HUDEP-2 (cell line): ENCODE data around the gene GPC5.
"Not testable (repeated sequence)": the region's sequence is repeated elsewhere in the genome, so short reads cannot be mapped to it uniquely, and the experiment has no call there.

Experiments used
- DNase-seq, 76 experiments: peaks; one replicate each; lab custom pipeline; 2025; ENCODE audit not compliant: unreplicated experiment in 76 of 76; lab: John Stamatoyannopoulos, UW

GPC5 gene

DNA sequence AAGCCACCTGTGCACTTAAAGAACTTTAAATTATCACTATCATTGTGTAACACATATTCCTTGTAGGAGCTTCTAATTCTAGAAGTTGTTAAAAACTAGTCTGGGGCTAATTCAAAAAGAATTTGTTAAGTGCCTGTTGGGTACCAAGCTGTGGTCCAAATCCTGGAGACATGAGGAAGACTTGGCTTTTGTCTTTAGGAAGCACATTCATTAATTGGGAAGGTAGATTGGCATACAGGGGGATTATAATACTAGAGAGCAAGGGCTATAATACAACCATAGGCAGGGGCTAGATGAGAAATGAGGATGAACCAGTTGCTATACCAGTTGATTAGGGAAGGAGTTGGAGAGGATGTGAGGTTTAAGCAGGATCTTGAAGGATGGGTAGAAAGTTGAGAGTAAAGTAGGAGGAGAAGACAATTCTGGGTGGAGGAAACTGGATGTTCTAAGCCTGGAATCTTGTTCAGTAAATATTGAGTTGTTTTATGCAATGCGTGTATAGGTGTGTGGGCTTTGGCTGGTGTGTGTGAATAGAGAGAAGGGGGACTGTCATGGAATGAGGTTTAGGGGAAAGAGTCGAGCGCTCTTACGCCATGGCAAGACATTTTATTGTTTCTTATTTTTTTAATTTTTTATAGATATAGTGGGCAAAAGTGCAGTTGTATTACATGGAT, 350.1 kb downstream of the GPC5 start:
- no peak for DNase-seq

GRCh38 chr13:91758724-91759123, 360.3 kb downstream of the GPC5 start:
- DNase-seq: no peak

- DNase-seq: no peak
Observed at GRCh38 chr13:91762957-91763356, 364.5 kb downstream of the GPC5 start.

GRCh38 chr13:91764527-91764926, 366.1 kb downstream of the GPC5 start:
- no peak for DNase-seq

DNA sequence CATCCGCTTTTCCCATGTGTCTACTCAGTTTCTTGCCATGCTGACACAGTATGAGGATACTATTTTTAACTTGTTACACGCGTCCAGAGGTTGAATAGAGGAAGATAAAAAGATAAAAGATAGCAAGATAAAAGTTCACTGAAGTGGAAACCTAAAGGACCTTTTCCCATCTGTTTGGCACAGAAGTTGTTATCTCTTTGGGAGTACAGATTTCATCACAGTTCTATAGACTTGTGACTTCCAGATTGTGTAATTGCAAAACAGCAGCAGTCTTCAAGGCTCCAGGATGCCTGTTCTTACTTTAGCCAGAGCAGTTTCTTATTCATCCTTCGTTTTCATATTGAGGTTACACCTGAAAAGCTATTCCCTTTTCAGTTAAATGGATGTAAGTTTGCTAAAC, 369.2 kb downstream of the GPC5 start:
- no peak for DNase-seq

GRCh38 chr13:91768746-91769145, 370.3 kb downstream of the GPC5 start:
- DNase-seq: no peak

DNA sequence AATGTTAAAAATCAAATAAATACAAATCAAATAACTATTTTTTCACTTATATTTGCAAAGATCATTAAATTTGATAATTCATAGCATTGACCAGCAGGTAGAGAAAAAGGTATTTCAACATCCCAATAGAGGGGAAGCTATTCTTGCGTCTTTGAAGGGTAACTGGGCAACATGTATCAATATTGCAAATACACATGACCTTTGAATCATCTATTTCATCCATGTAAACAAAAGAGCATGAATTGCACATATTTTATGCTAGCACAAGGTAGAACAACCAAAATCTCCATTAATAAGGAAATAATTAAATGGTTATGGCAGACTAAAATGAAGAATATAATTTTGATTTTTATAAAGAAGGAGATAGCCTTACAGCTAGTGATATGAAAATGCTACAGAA, 372.8 kb downstream of the GPC5 start:
- no peak for DNase-seq

GRCh38 chr13:91773591-91774227, 375.3 kb downstream of the GPC5 start:
- DNase-seq: no peak

DNA sequence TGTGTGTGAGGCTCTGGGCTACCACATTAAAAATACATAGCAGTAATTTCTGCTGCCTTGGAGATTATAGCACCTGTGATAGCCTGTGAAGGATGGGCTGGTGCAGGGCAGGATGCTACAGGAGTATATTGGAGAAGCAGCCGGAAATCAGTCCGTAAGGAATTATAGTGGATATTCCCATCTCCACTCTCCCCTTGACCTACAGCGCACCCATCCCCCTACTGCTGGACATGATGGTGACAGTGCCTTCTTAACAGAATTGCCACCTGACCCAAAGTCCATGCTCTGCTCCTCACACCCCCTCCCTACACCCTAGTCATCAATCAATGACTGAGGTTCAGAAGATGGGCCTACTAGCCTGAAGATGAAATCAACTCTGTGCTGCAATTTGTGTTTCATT, 376.0 kb downstream of the GPC5 start:
- no peak for DNase-seq

DNA sequence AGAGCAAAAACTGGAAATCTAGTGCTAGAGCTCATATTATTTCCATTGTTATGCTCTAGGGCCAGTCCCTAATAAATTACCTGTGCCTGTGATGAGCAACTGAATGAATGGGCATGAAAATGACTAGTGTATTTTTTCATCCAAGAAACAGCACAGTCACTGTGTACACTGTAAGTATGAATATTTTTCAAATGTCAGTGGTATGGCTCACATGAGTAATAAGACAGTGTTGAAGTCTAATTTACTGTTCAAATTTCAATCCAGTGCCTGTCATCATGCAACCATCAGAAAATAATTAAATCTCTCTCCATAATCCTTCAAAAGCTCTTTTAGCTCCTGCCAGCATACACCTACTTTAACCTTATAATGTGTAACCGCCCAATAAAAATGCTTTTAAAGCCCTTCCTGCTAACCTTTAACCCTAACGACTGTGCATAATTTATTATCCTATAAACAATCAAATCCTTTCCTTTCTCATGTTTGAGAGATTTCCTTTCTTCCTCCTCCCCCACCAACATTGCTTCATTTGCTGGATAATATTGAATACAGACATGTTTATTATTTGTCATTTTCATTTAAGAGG, 378.3 kb downstream of the GPC5 start:
- no peak for DNase-seq

DNA sequence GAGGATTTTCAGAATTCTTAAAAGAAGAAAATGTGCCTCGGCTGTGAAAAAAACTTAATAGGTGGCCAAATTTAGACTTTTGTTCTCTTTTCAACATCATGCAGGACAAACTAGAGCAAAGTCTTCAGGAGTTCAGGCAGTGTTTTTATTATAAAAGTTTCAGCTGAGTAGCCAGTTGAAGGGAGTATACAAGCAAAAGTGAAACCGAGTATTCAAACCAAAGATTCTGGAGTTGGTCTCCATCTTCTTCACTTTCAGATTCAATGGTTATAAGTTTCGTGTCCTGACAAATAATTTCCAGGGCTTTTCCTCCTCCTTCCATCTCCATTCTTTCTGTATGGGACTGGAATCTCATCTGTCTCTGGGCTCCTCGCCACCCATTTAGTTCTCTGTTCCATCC, 379.7 kb downstream of the GPC5 start:
- no peak for DNase-seq

GRCh38 chr13:91781982-91782691, 383.7 kb downstream of the GPC5 start:
- peak in 8 of 76 experiments; percentile 1 to 11 (median 4) for DNase-seq

DNA sequence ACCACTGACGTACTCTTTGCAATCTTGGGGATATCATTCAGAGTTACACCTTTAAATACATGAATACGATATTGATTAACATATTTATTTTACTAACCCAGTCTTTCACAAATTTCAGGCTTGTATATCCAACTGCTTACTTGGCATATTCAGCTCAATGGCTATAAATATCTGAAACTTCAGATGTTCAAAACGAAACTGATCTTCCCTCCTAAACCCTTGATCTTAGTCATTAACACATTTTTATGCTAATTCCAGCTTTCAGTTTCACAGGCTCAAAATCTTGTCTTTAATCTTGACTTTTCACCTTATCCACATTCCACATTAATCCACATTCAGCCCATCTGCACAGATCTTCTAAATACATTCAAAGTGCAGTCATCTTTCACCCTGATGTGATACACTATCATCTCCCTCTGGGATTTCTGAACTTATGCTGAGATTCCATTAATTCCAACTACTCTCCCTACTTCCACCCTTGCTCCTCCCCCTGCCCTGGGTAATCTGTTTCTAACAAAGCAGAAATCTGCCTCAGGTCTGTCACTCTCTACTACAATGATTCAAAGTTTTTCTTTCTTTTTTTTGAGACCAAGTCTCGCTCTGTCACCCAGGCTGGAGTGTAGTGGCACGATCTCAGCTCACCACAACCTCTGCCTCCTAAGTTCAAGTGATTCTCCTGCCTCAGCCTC, 387.2 kb downstream of the GPC5 start:
- no peak for DNase-seq

DNA sequence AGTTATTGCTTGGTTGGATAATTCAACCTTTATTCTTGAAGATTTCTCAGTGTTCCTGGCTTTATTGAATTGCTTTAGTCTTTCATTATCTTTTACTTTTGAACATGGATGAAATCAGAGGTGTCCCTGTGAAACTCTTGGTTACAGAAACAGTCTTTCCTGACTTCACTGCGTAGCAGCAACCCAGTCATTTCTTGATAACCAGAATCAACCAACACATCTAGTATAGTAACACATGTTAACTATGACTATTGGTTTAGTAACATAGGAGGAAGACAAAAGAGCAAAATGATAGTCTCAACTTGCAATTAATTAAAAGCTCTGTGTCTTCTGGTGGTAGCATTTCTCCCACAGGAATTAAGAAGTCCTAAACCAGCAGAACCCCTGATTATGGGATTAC, 393.6 kb downstream of the GPC5 start:
- no peak for DNase-seq

GRCh38 chr13:91797567-91797966, 399.1 kb downstream of the GPC5 start:
- no peak for DNase-seq

DNA sequence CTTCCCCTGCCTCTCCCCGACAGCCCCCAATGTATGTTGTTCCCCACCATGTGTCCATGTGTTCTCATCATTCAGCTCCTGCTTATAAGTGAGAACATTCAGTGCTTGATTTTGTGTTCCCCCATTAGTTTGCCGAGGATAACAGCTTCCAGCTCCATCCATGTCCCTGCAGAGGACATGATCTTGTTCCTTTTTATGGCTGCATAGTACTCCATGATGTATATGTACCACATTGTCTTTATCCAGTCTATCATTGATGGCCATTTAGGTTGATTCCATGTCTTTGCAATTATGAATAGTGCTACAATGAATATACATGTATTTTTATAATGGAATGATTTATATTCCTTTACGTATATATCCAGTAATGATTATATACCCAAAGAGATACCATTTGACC, 399.9 kb downstream of the GPC5 start:
- not testable (repeated sequence) for DNase-seq

- not testable (repeated sequence) for DNase-seq
Observed at GRCh38 chr13:91801772-91802171, 403.4 kb downstream of the GPC5 start.

GRCh38 chr13:91802957-91803356, 404.5 kb downstream of the GPC5 start:
- no peak for DNase-seq

DNA sequence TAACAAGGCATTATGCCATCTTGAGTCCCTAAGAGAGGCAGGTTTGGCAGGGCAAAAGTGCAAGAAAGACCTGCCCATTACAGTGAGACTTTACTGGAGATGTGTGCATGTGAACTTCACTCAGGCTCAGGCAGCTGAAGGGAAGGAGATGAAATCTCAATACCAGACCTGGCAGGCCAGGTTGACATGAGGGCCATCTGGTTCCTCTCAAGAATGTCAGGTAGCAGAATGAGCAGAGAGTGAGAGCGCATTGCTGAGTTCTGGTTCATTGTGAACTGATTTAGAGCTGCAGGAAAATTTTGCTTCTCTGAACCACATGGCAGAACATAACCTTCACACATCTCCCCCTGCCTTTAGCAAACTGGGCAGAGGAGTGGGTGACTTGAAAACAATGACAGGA, 406.3 kb downstream of the GPC5 start:
- no peak for DNase-seq

DNA sequence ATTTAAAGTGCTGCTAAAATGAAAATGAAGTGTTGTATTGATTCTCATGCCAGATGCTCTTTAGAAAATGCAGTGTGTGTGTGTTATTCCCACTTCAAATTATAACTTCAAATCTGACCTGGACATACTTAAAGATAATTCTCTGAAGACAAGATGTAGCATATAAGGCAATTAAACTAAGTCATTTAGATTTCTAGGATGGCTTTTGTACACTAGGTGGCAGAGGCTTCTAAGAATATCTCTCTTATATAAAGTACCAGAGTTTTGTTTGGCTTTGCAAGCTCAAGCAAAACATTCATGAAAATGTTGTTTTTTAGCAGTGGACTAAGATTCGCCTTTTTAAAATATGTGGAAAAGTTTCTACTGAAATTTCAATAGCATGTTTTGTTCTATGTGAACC, 407.2 kb downstream of the GPC5 start:
- no peak for DNase-seq

GRCh38 chr13:91809161-91809560, 410.7 kb downstream of the GPC5 start:
- no peak for DNase-seq
